Natural killer cell (primary cell): ENCODE results near the gene SLC16A1. TPM values are rescaled to one million over a fixed set of nuclear protein-coding genes. Genes with fewer than 3 reads are reported as not detected.
"Not testable (repeated sequence)": the region's sequence is repeated elsewhere in the genome, so short reads cannot be mapped to it uniquely, and the experiment has no call there.

ENCODE experiments used
- ATAC-seq, 3 donors: fragments of 150-1000 bp in 2 of 3; fragments of 200-7000 bp in 1 of 3; cut with Tn5 transposase; 1 replicate in 1 of 3; 2 replicates in 2 of 3; pipeline ENCODE4 v1.10.0; 2021; ENCODE audit warnings: mild to moderate bottlenecking in 2 of 3, moderate library complexity in 2 of 3
- DNase-seq, 2 donors: peaks; one replicate each; pipeline versions ENCODE4 v3.0.0 to v3.0.0-alpha.2; 2013 to 2021; ENCODE audit warnings: mixed read lengths in 1 of 2
- H3K27ac ChIP-seq: one replicate; pipeline ENCODE4 v1.5.1; 2013; ENCODE audit warnings: mild to moderate bottlenecking, low read length
- H3K27me3 ChIP-seq: one replicate; pipeline ENCODE4 v1.6.1; 2013; ENCODE audit warnings: low read length; ENCODE audit not compliant: control insufficient read depth, insufficient read depth
- H3K36me3 ChIP-seq: one replicate; pipeline ENCODE4 v1.6.1; 2013; ENCODE audit warnings: low read length; ENCODE audit not compliant: control insufficient read depth, insufficient read depth
- H3K4me1 ChIP-seq: one replicate; pipeline ENCODE4 v1.6.1; 2013; ENCODE audit warnings: low read length; ENCODE audit not compliant: control insufficient read depth, insufficient read depth
- H3K4me3 ChIP-seq: one replicate; pipeline ENCODE4 v1.5.1; 2013; ENCODE audit warnings: low read length
- H3K9me3 ChIP-seq: one replicate; pipeline ENCODE4 v1.6.1; 2013; ENCODE audit warnings: low read length; ENCODE audit not compliant: control insufficient read depth, insufficient read depth
- H3K27ac Mint-ChIP-seq, 2 donors: one replicate each; pipeline ENCODE4 v1.8.0; 2022; ENCODE audit warnings: mild to moderate bottlenecking in 2 of 2, mixed read lengths in 2 of 2, moderate library complexity in 1 of 2
- H3K27me3 Mint-ChIP-seq, 2 donors: one replicate each; pipeline ENCODE4 v1.8.0; 2022; ENCODE audit warnings: low read depth in 2 of 2, mixed read lengths in 2 of 2
- H3K36me3 Mint-ChIP-seq: one replicate; pipeline ENCODE4 v1.8.0; 2022; ENCODE audit warnings: mixed read lengths
- H3K4me1 Mint-ChIP-seq, 2 donors: one replicate each; pipeline ENCODE4 v1.8.0; 2022; ENCODE audit warnings: mixed read lengths in 2 of 2
- H3K4me3 Mint-ChIP-seq: one replicate; pipeline ENCODE4 v1.8.0; 2022; ENCODE audit warnings: mild to moderate bottlenecking, moderate library complexity, mixed read lengths
- H3K9me3 Mint-ChIP-seq, 2 donors: one replicate each; pipeline ENCODE4 v1.8.0; 2022; ENCODE audit warnings: mixed read lengths in 2 of 2
- CTCF ChIP-seq: fragments of 200-600 bp; IDR thresholded peaks from one replicate; pipeline ENCODE4 v1.8.0; 2022; ENCODE audit warnings: antibody characterized with exemption
- WGBS: methylation state at CpG from one replicate; pipeline ENCODE4 v1.1.7; 2013; ENCODE audit warnings: missing lambda C conversion rate; ENCODE audit not compliant: insufficient coverage; 5-methylcytosine and 5-hydroxymethylcytosine counted together
- intact Hi-C: fragments of 100-400 bp; cut with micrococcal nuclease; formaldehyde crosslinking; loops from one replicate; pipeline ENCODE4 v1.14.2; 2022
- total RNA-seq, 4 donors: library from RNA; stranded (reverse); fragments of 120-200 nt in 1 of 4; gene quantifications; one replicate each; pipeline versions ENCODE4 v1.2.3 to v1.2.4, GENCODE V29; 2013 to 2022

SLC16A1 gene
- total RNA-seq, 3 donors from 2014 or later (not counting 1 experiment from before 2014, with no cell fraction given), result 8.7 to 18.5 (median 14.0) TPM

- DNase-seq, result no peak
- Mint-ChIP-seq H3K27ac (no peak overlapping the region), H3K4me3 (no peak overlapping the region), H3K4me1 (no peaks in the 10 kb centered on the region), H3K36me3 (no peaks in the 10 kb centered on the region), H3K27me3 (no peaks in the 10 kb centered on the region), H3K9me3 (peaks cover 0 to 3% of the 10 kb centered on the region in 2 donors)
- Histone ChIP-seq H3K36me3 (no peaks in the 10 kb centered on the region), H3K27ac (no peak overlapping the region), H3K27me3 (no peaks in the 10 kb centered on the region), H3K4me3 (no peak overlapping the region), H3K9me3 (peaks cover 4% of the 10 kb centered on the region), H3K4me1 (no peaks in the 10 kb centered on the region)
- no peak for ATAC-seq
- intact Hi-C loops, result no loop called here
- TF ChIP-seq CTCF, result no peak
- 100% methylated on average over 3 of the region's 3 CpGs for WGBS
Observed at GRCh38 chr1:112894010-112894292, 62.0 kb downstream of the SLC16A1 start.

- no peak overlapping the region for H3K4me3 Mint-ChIP-seq
- Histone ChIP-seq H3K9me3 (peaks cover 4% of the 10 kb centered on the region), H3K36me3 (no peaks in the 10 kb centered on the region), H3K4me1 (no peaks in the 10 kb centered on the region), H3K27me3 (no peaks in the 10 kb centered on the region), H3K4me3 (no peak overlapping the region), H3K27ac (no peak overlapping the region)
- TF ChIP-seq CTCF, result no peak
- DNase-seq (no peak), ATAC-seq (no peak)
- no peaks in the 10 kb centered on the region for H3K36me3 Mint-ChIP-seq
- WGBS, result 93% methylated on average over 5 of the region's 6 CpGs
- H3K27ac Mint-ChIP-seq, result no peak overlapping the region
- peaks cover 0 to 3% of the 10 kb centered on the region in 2 donors for H3K9me3 Mint-ChIP-seq
- intact Hi-C loops, result no loop called here
- H3K4me1 Mint-ChIP-seq, result no peaks in the 10 kb centered on the region
- H3K27me3 Mint-ChIP-seq, result no peaks in the 10 kb centered on the region
Observed at GRCh38 chr1:112893288-112894009, 62.5 kb downstream of the SLC16A1 start.

GRCh38 chr1:112889906-112890305 is 66.1 kb downstream of the SLC16A1 start:
- H3K4me3 ChIP-seq, H3K27ac ChIP-seq, H3K9me3 Mint-ChIP-seq, H3K36me3 Mint-ChIP-seq, H3K4me3 Mint-ChIP-seq, H3K36me3 ChIP-seq, DNase-seq, intact Hi-C loops, H3K9me3 ChIP-seq, H3K27ac Mint-ChIP-seq, H3K4me1 ChIP-seq, H3K27me3 Mint-ChIP-seq, H3K27me3 ChIP-seq, H3K4me1 Mint-ChIP-seq, ATAC-seq: not testable (repeated sequence)
- WGBS, result 94% methylated on average over 9 of the region's 9 CpGs

GRCh38 chr1:112889052-112889768 is 66.8 kb downstream of the SLC16A1 start:
- Histone ChIP-seq H3K27me3 (no peaks in the 10 kb centered on the region), H3K4me1 (no peaks in the 10 kb centered on the region), H3K4me3 (no peak overlapping the region), H3K36me3 (no peaks in the 10 kb centered on the region), H3K27ac (no peak overlapping the region), H3K9me3 (no peaks in the 10 kb centered on the region)
- TF ChIP-seq CTCF, result no peak
- intact Hi-C loops, result no loop called here
- 100% methylated on average over 1 of the region's 2 CpGs for WGBS
- Mint-ChIP-seq H3K4me3 (no peak overlapping the region), H3K27ac (no peak overlapping the region), H3K36me3 (no peaks in the 10 kb centered on the region), H3K4me1 (no peaks in the 10 kb centered on the region), H3K27me3 (peaks cover 0 to 4% of the 10 kb centered on the region in 2 donors), H3K9me3 (no peaks in the 10 kb centered on the region)
- DNase-seq (no peak), ATAC-seq (no peak)
